HL-60/S4 treated with retinoic acid at 250 ng/mL for 4 days and 3 days (cell line): Measurements from ENCODE around the gene NOL4L.

Experiments used
- in situ Hi-C: fragments of 300-500 bp; cut with MboI; formaldehyde crosslinking; loops from 2 replicates; pipeline ENCODE4 v1.7.0; 2022; ENCODE audit warnings: low sequenced_read_pairs

Gene NOL4L

DNA sequence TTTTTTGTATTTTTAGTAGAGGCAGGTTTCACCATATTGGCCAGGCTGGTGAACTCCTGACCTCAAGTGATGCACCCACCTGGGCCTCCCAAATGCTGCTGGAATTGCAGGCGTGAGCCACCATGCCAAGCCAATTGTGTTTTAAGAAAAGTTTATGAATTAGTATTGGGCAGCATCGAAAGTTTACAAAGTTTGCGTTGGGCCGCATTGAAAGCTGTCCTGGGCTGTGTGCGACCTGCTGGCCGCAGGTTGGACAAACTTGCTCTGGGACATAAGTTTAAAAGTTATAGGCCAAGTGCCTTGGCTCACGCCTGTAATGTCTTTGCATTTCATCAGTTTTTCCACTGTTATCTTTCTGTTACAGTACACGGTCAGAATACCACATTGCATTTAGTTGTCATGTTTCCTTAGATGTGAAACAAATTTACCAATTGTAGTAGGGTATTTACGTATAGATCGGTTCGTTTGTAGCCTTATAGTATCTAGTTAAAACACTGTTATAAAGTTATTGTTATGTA, 187.5 kb downstream of the NOL4L start:
- in situ Hi-C loops = no loop called here

DNA sequence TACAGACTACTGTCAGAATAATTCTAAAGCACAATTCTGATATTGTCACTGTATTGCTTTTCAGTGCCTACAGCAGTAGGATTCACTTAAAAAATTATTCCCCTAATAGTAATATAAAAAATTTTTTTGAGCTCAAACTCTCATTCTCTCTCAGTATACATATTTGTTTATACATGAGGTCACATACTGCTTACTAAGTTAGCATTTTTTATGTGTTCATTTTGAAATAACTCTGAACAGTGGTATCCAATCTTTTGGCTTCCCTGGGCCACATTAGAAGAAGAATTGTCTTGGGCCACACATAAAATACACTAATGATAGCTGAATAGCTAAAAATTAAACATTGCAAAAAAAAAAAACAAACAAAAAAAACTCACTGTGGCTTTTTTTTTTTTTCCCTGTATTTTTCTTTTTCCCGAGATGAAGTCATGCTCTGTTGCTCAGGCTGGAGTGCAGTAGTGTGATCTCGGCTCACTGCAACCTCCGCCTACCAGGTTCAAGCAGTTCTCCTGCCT, 188.4 kb downstream of the NOL4L start:
- in situ Hi-C loops = no loop called here

DNA sequence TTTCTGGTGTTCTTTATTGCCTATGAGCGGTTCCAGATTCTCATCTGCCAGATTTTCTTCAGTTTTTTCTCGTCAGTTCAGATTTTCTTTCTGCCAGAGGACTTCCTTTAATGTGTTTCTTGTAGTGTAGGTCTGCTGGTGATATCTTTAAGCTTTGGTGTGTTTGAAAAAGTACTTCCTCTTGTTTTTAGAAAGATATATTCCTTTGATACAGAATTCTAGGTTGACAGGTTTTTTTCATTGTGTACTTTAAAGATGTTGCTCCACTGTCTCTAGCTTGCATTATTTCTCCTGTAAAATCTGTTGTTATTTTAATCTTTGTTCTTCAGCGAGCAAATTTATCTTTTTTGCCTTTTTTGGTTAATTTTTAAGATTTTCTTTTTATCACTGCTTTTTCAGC, 190.1 kb downstream of the NOL4L start:
- in situ Hi-C loops = no loop called here
